Measurements from ENCODE around the gene MYH1.

Gene MYH1

GRCh38 chr17:10527419-10527818 is 9.1 kb upstream of the MYH1 start:
- no peak overlapping the region for H3K4me3 ChIP-seq (ENCODE audit: low read depth in 1 of 2, low read length in 2 of 2)
- no peak overlapping the region for H3K27ac ChIP-seq (ENCODE audit: low read length)
- H3K36me3 ChIP-seq (ENCODE audit: control insufficient read depth in 1 of 2, insufficient read depth in 2 of 2, low read length in 2 of 2): no peaks in the 10 kb centered on the region
- H3K9me3 ChIP-seq (ENCODE audit: control insufficient read depth in 1 of 2, low read length in 2 of 2): no peaks in the 10 kb centered on the region
- H3K4me1 ChIP-seq (ENCODE audit: control insufficient read depth in 1 of 2, insufficient read depth in 2 of 2, low read length in 2 of 2): no peaks in the 10 kb centered on the region
- H3K27me3 ChIP-seq (ENCODE audit: low read depth, low read length): no peaks in the 10 kb centered on the region

GRCh38 chr17:10526517-10526916 is 8.2 kb upstream of the MYH1 start:
- Histone ChIP-seq H3K27me3 (ENCODE audit: low read depth, low read length) (no peaks in the 10 kb centered on the region), H3K4me1 (ENCODE audit: control insufficient read depth in 1 of 2, insufficient read depth in 2 of 2, low read length in 2 of 2) (no peaks in the 10 kb centered on the region), H3K36me3 (ENCODE audit: control insufficient read depth in 1 of 2, insufficient read depth in 2 of 2, low read length in 2 of 2) (no peaks in the 10 kb centered on the region), H3K27ac (ENCODE audit: low read length) (no peak overlapping the region), H3K4me3 (ENCODE audit: low read depth in 1 of 2, low read length in 2 of 2) (no peak overlapping the region), H3K9me3 (ENCODE audit: control insufficient read depth in 1 of 2, low read length in 2 of 2) (no peaks in the 10 kb centered on the region)

- Histone ChIP-seq H3K36me3 (ENCODE audit: control insufficient read depth in 1 of 2, insufficient read depth in 2 of 2, low read length in 2 of 2) (no peaks in the 10 kb centered on the region), H3K27ac (ENCODE audit: low read length) (no peak overlapping the region), H3K9me3 (ENCODE audit: control insufficient read depth in 1 of 2, low read length in 2 of 2) (no peaks in the 10 kb centered on the region), H3K27me3 (ENCODE audit: low read depth, low read length) (no peaks in the 10 kb centered on the region), H3K4me3 (ENCODE audit: low read depth in 1 of 2, low read length in 2 of 2) (no peak overlapping the region), H3K4me1 (ENCODE audit: control insufficient read depth in 1 of 2, insufficient read depth in 2 of 2, low read length in 2 of 2) (no peaks in the 10 kb centered on the region)
Measured at GRCh38 chr17:10523064-10523463, 4.7 kb upstream of the MYH1 start.

- Histone ChIP-seq H3K27me3 (ENCODE audit: low read depth, low read length) (no peaks in the 10 kb centered on the region), H3K36me3 (ENCODE audit: control insufficient read depth in 1 of 2, insufficient read depth in 2 of 2, low read length in 2 of 2) (no peaks in the 10 kb centered on the region), H3K9me3 (ENCODE audit: control insufficient read depth in 1 of 2, low read length in 2 of 2) (no peaks in the 10 kb centered on the region), H3K4me1 (ENCODE audit: control insufficient read depth in 1 of 2, insufficient read depth in 2 of 2, low read length in 2 of 2) (no peaks in the 10 kb centered on the region), H3K27ac (ENCODE audit: low read length) (no peak overlapping the region), H3K4me3 (ENCODE audit: low read depth in 1 of 2, low read length in 2 of 2) (no peak overlapping the region)
Measured at GRCh38 chr17:10521949-10522348, 3.6 kb upstream of the MYH1 start.

- Histone ChIP-seq H3K4me3 (ENCODE audit: low read depth in 1 of 2, low read length in 2 of 2) (no peak overlapping the region), H3K27ac (ENCODE audit: low read length) (no peak overlapping the region), H3K4me1 (ENCODE audit: control insufficient read depth in 1 of 2, insufficient read depth in 2 of 2, low read length in 2 of 2) (no peaks in the 10 kb centered on the region), H3K36me3 (ENCODE audit: control insufficient read depth in 1 of 2, insufficient read depth in 2 of 2, low read length in 2 of 2) (no peaks in the 10 kb centered on the region), H3K9me3 (ENCODE audit: control insufficient read depth in 1 of 2, low read length in 2 of 2) (no peaks in the 10 kb centered on the region), H3K27me3 (ENCODE audit: low read depth, low read length) (no peaks in the 10 kb centered on the region)
Measured at GRCh38 chr17:10516638-10517037, 1.7 kb downstream of the MYH1 start.

GRCh38 chr17:10516065-10516464 is 2.3 kb downstream of the MYH1 start:
- no peaks in the 10 kb centered on the region for H3K9me3 ChIP-seq (ENCODE audit: control insufficient read depth in 1 of 2, low read length in 2 of 2)
- no peaks in the 10 kb centered on the region for H3K36me3 ChIP-seq (ENCODE audit: control insufficient read depth in 1 of 2, insufficient read depth in 2 of 2, low read length in 2 of 2)
- H3K4me3 ChIP-seq (ENCODE audit: low read depth in 1 of 2, low read length in 2 of 2): no peak overlapping the region
- H3K27ac ChIP-seq (ENCODE audit: low read length): no peak overlapping the region
- H3K4me1 ChIP-seq (ENCODE audit: control insufficient read depth in 1 of 2, insufficient read depth in 2 of 2, low read length in 2 of 2): no peaks in the 10 kb centered on the region
- no peaks in the 10 kb centered on the region for H3K27me3 ChIP-seq (ENCODE audit: low read depth, low read length)

GRCh38 chr17:10513299-10514067 is 4.9 kb downstream of the MYH1 start:
- Histone ChIP-seq H3K9me3 (ENCODE audit: control insufficient read depth in 1 of 2, low read length in 2 of 2) (no peaks in the 10 kb centered on the region), H3K4me1 (ENCODE audit: control insufficient read depth in 1 of 2, insufficient read depth in 2 of 2, low read length in 2 of 2) (no peaks in the 10 kb centered on the region), H3K36me3 (ENCODE audit: control insufficient read depth in 1 of 2, insufficient read depth in 2 of 2, low read length in 2 of 2) (no peaks in the 10 kb centered on the region), H3K27me3 (ENCODE audit: low read depth, low read length) (no peaks in the 10 kb centered on the region), H3K4me3 (ENCODE audit: low read depth in 1 of 2, low read length in 2 of 2) (no peak overlapping the region), H3K27ac (ENCODE audit: low read length) (no peak overlapping the region)

GRCh38 chr17:10512856-10513255 is 5.5 kb downstream of the MYH1 start:
- no peak overlapping the region for H3K27ac ChIP-seq (ENCODE audit: low read length)
- no peaks in the 10 kb centered on the region for H3K9me3 ChIP-seq (ENCODE audit: control insufficient read depth in 1 of 2, low read length in 2 of 2)
- no peaks in the 10 kb centered on the region for H3K27me3 ChIP-seq (ENCODE audit: low read depth, low read length)
- H3K4me3 ChIP-seq (ENCODE audit: low read depth in 1 of 2, low read length in 2 of 2): no peak overlapping the region
- no peaks in the 10 kb centered on the region for H3K4me1 ChIP-seq (ENCODE audit: control insufficient read depth in 1 of 2, insufficient read depth in 2 of 2, low read length in 2 of 2)
- H3K36me3 ChIP-seq (ENCODE audit: control insufficient read depth in 1 of 2, insufficient read depth in 2 of 2, low read length in 2 of 2): no peaks in the 10 kb centered on the region

GRCh38 chr17:10499950-10500349 is 18.4 kb downstream of the MYH1 start:
- H3K27me3 ChIP-seq (ENCODE audit: low read depth, low read length): no peaks in the 10 kb centered on the region
- H3K9me3 ChIP-seq (ENCODE audit: control insufficient read depth in 1 of 2, low read length in 2 of 2): no peaks in the 10 kb centered on the region
- no peaks in the 10 kb centered on the region for H3K4me1 ChIP-seq (ENCODE audit: control insufficient read depth in 1 of 2, insufficient read depth in 2 of 2, low read length in 2 of 2)
- H3K4me3 ChIP-seq (ENCODE audit: low read depth in 1 of 2, low read length in 2 of 2): no peak overlapping the region
- H3K36me3 ChIP-seq (ENCODE audit: control insufficient read depth in 1 of 2, insufficient read depth in 2 of 2, low read length in 2 of 2): no peaks in the 10 kb centered on the region
- no peak overlapping the region for H3K27ac ChIP-seq (ENCODE audit: low read length)

- Histone ChIP-seq H3K4me3 (ENCODE audit: low read depth in 1 of 2, low read length in 2 of 2) (no peak overlapping the region), H3K9me3 (ENCODE audit: control insufficient read depth in 1 of 2, low read length in 2 of 2) (peaks cover 6 to 20% of the 10 kb centered on the region in 2 donors), H3K27ac (ENCODE audit: low read length) (no peak overlapping the region), H3K36me3 (ENCODE audit: control insufficient read depth in 1 of 2, insufficient read depth in 2 of 2, low read length in 2 of 2) (no peaks in the 10 kb centered on the region), H3K4me1 (ENCODE audit: control insufficient read depth in 1 of 2, insufficient read depth in 2 of 2, low read length in 2 of 2) (no peaks in the 10 kb centered on the region), H3K27me3 (ENCODE audit: low read depth, low read length) (no peaks in the 10 kb centered on the region)
Measured at GRCh38 chr17:10492004-10492403, 26.3 kb downstream of the MYH1 start.

- H3K9me3 ChIP-seq (ENCODE audit: control insufficient read depth in 1 of 2, low read length in 2 of 2): peaks cover 0 to 8% of the 10 kb centered on the region in 2 donors
- H3K4me1 ChIP-seq (ENCODE audit: control insufficient read depth in 1 of 2, insufficient read depth in 2 of 2, low read length in 2 of 2): no peaks in the 10 kb centered on the region
- H3K27ac ChIP-seq (ENCODE audit: low read length): no peak overlapping the region
- H3K27me3 ChIP-seq (ENCODE audit: low read depth, low read length): no peaks in the 10 kb centered on the region
- no peaks in the 10 kb centered on the region for H3K36me3 ChIP-seq (ENCODE audit: control insufficient read depth in 1 of 2, insufficient read depth in 2 of 2, low read length in 2 of 2)
- H3K4me3 ChIP-seq (ENCODE audit: low read depth in 1 of 2, low read length in 2 of 2): no peak overlapping the region
Measured at GRCh38 chr17:10482252-10482651, 36.1 kb downstream of the MYH1 start.

GRCh38 chr17:10477701-10478100 is 40.6 kb downstream of the MYH1 start:
- no peaks in the 10 kb centered on the region for H3K36me3 ChIP-seq (ENCODE audit: control insufficient read depth in 1 of 2, insufficient read depth in 2 of 2, low read length in 2 of 2)
- no peaks in the 10 kb centered on the region for H3K4me1 ChIP-seq (ENCODE audit: control insufficient read depth in 1 of 2, insufficient read depth in 2 of 2, low read length in 2 of 2)
- no peaks in the 10 kb centered on the region for H3K9me3 ChIP-seq (ENCODE audit: control insufficient read depth in 1 of 2, low read length in 2 of 2)
- H3K4me3 ChIP-seq (ENCODE audit: low read depth in 1 of 2, low read length in 2 of 2): no peak overlapping the region
- no peak overlapping the region for H3K27ac ChIP-seq (ENCODE audit: low read length)
- H3K27me3 ChIP-seq (ENCODE audit: low read depth, low read length): no peaks in the 10 kb centered on the region
